ENCODE data around the gene TBX1.
A peak's percentile ranks its signal among the peaks of the same experiment; 100 is the strongest.

TBX1 gene

GRCh38 chr22:19760058-19760950 lies at the start of gene TBX1:
Gene TBX1, plus strand, starts transcription at chr22:19760778. Its CDS starts 66 bp downstream, at chr22:19760844.
- DNase-seq, result no peak

- DNase-seq, result no peak
Observed at GRCh38 chr22:19713245-19713644, 47.3 kb upstream of the TBX1 start.

GRCh38 chr22:19713650-19714311 lies 46.8 kb upstream of the TBX1 start:
- peak in 1 of 14 donors; percentile 53 for DNase-seq

DNA sequence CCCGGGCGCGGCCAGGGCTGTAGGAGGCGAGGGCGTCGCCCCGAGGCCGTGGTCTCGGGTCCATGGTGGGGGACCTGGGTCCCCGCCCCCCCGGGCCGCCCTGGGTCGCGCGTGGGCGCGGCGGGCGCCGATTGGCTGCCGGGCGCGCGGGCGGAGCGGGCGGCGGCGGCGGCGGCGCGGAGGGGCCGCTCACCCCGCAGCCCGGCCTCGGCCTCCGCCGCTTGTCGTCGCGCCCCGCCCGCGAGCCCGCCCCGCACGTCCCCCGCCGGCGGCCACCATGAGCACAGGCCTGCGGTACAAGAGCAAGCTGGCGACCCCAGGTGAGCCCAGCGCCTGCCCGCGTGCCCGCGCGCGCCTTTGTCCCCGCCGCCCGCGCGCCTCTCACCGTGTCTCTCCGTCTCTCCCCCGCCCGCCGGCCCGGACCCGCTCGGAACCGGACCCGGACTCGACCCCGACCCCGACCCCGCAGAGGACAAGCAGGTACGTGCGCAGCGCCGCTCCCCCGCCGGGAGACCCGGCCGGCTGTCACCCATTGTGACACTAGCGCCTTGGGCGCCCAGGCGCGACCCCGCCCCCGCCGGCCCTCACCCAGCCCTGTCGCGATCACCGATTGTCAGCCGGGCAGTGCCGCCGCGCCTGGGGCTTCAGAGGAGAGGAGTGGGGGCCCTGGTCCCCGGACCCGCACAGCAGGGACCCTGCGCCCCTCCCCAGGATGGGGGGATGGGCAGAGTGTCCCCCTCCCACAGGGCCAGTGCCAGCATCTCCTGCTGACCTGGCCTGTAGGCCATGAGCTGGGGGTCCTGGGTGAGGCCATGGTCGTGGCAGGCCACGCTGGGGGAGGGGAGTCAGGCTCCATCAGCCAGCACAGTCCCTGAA lies 46.0 kb upstream of the TBX1 start, which contains the start of gene SEPTIN5:
TSS of gene SEPTIN5 (plus strand) at position 192 of the 876 bp plus-strand sequence. CDS start at position 278, 86 bp downstream.
- peak in 1 of 14 donors; percentile 48 for DNase-seq

- DNase-seq, result no peak
Observed at GRCh38 chr22:19715188-19715930, 45.2 kb upstream of the TBX1 start.

GRCh38 chr22:19716041-19716828 lies 44.3 kb upstream of the TBX1 start:
- DNase-seq, result no peak

GRCh38 chr22:19716829-19717105 lies 43.8 kb upstream of the TBX1 start:
- no peak for DNase-seq

DNA sequence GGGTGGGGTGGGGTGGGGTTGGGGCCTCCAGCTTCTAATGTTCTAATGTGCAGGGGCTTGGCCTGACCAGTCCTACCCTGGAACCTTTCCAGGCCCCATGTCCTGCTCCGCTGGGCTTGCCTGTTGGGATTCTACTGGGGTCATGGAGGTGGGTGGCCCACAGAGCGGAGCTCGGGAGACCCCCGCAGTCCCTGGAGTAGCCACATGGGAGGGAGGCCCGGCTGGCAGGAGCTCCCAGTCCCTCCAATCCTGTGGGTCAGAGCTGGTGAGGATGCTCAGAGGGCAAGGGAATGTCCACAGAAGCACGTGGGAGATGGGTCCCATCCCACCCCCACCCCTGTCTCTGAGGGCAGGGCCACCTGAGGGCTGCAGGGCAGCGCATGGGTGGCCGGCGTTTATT lies 43.4 kb upstream of the TBX1 start:
- no peak for DNase-seq

DNA sequence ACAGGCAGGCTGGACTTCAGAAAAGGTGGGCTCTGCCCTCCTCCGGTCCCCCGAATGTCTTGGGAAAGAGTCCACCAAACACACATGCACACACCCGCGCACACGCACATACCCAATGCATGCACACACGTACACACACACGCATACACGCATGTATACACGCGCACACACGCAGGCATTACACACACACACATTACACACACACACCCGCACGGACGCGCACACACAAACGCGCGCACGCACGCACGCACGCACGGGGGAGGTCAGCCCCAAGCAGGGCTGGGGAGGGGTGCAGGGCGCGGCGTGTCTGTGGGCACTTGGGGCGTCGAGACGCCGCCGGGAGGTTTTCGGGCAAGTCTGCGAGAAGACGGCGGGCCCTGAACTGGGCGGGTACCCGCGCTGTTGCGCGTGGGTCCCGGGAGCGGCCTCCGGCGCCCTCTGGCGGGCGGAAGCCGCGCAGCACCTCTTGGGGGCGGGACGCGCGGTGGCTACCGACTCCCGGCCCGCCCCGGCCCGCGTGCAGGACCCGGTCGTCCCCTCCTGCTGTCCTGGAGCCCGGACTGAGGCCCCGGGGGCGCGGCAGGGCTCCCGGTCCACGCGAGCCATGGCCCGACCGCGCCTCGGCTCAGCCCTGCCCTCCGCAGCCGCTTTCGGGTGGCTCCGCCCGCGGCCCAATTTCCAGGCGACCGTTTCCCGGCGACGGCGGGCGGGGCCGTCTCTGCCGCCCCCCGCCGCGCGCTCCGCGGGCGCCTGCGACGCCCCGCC lies 42.7 kb upstream of the TBX1 start:
- DNase-seq, result peak in 11 of 14 donors; percentile 9 to 74 (median 44)

DNA sequence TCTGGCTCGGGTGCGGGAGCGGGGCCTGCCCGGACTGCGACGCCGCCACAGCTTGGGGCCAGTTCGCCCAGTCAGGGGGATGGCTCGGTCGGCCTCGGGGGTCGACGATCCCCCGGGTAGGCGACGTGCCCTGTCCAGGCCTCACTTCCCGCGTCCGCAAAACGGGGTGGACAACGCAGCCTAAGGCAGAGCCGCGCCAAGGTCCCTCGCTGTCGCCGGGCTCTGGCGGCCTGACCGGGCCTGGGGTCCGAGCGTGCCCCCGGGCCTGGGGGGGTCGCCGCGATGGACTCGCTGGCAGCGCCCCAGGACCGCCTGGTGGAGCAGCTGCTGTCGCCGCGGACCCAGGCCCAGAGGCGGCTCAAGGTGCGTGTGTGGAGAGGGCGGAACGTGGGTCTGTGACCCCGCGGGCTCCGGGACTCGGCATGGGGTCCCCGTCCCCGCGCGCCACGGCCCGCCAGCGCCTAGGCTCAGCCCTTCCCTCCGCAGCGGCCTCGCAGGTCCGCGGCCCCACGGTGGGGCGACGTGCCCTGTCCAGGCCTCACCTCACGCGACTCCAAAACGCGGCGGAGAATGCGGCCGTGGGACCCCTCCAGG lies 42.0 kb upstream of the TBX1 start:
- no peak for DNase-seq

DNA sequence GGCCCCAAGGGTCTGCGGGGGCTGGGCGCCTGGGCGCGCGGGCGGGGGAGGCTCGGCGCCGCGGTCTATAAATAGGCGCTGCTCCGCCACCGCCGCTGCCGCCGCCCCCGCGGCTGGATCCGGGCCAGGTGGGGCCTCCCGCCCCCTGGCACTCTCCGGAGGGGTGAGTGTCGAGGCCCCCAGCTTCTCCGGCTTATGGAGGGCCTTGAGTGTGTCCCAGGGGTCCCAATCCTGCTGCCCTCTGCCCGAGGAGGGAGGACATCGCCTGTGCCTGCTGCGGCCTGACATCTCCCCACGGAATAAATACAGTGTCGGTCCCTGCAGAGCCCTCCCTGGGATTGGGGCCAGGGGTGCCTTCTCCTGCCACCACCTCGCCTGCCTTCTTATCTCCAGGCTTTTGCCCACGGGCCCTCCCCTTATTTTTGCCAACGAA lies 41.5 kb upstream of the TBX1 start:
- DNase-seq, result no peak

GRCh38 chr22:19719488-19720021 lies 41.0 kb upstream of the TBX1 start:
- DNase-seq, result no peak

- no peak for DNase-seq
Observed at GRCh38 chr22:19720150-19720827, 40.3 kb upstream of the TBX1 start.

DNA sequence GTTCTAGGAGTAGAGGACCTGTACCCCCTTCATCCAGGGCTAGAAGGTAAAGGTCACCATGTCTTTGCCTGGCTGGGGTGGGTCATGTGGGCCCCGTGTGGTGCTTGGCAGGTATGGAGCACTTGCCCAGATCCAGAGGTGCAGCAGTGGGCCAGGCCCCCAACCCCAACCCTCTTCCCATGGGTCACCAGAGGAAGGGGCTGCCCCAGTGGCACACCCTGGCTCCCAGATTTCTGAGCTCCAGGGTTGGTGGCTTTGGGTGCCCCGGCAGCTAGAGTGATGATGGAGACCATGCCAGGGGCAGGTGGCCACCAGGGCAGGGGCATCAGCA lies 39.6 kb upstream of the TBX1 start:
- DNase-seq, result no peak

- DNase-seq, result no peak
Observed at GRCh38 chr22:19721330-19722177, 39.0 kb upstream of the TBX1 start.

DNA sequence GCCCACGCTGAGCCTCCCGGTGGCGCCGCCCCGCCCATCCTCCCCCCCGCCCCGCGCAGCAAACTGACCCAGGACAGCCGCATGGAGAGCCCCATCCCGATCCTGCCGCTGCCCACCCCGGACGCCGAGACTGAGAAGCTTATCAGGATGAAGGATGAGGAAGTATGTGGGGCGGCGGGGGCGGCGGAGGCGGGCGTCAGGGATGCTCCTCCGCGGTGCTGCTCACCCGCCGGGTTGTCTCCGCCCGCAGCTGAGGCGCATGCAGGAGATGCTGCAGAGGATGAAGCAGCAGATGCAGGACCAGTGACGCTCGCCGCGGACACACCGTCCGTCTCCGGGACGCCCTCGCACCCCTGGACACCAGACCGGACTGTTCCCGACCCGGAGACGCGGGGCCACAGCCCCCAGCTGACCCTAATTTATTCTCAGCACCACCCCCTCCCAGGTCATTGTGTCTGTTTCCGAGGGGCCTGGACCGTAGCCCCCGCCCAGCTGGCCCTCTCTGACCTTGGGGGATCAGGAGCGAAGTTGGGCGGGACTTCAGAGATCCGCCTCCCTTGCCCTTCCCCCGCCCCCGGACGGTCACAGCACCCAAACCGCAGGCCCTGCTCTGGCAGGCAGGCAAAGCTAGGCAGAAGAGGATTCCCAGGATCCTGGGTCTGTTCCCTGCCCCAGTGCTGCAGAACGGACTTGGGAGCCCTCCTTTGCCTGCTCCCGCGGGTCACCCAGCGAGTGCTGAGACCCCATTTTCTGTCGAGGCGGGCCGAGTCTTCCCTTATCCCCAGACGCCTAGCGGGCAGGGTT lies 38.2 kb upstream of the TBX1 start:
- DNase-seq, result no peak

DNA sequence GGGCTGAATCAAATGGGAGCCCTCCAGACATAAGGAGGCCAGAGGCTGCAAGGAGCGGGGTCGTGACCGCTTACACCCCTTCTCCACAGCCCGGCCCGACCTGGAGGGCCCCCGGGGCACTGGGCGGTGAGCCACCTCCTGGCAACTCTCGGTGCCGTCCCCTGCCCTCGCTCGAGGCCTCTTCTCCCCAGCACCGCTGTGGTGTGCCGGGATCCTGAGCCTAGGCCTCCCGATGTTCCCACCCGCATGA lies 37.7 kb upstream of the TBX1 start:
- no peak for DNase-seq

Measured in C1 segment of cervical spinal cord (tissue), 14 donors.